GM21825 (cell line): Measurements from ENCODE around the gene CCDC183.
"Not testable (repeated sequence)": the region's sequence is repeated elsewhere in the genome, so short reads cannot be mapped to it uniquely, and the experiment has no call there.

ENCODE experiments used
- ATAC-seq: cut with Tn5 transposase; IDR thresholded peaks from one replicate; pipeline ENCODE4 v1.9.1; 2021; ENCODE audit warnings: mild to moderate bottlenecking, moderate library complexity; ENCODE audit not compliant: unreplicated experiment

CCDC183 gene

DNA sequence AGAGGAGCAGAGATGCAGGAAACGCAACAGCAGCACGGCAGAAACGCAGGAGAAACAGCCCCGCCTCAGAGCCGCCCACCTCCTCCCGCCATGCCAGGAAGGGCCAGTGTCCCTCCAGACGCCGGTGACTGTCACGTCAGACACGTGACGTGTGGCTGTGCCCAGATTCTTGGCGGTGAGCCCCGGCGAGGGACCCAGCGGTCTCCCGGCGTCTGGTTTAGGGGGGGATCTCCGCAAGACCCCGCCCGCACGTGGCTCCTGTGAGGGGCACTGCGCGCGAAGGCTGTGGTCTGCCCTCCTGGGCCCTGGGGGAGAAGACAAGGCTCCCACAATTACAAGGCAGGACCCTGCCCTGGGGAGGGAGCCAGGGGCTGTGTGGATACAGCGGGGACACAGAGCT lies 35.7 kb upstream of the CCDC183 start:
- no peak for ATAC-seq

GRCh38 chr9:136760834-136761544 lies 35.1 kb upstream of the CCDC183 start:
- ATAC-seq, result not testable (repeated sequence)

DNA sequence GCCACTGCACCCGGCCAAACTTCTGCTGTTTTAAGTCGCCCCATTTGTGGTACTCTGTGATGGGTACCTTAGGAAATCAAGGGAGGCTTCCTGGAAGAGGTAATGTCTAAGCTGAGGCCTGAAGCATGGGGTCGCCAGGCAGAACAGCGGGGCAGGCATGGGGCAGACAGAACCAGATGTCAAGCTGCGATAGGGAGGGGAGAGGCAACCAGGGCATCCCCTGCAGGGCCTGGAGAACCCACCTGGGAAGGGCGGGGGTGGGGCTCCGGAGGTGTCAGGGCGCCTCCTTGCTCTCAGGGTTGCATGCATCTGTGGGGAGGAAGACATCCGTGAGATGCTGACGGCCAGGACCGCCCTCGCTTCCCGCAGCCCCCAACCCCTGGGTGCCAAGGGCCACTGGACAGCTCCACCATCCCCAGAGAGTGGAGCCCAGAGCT lies 34.6 kb upstream of the CCDC183 start:
- ATAC-seq, result no peak

DNA sequence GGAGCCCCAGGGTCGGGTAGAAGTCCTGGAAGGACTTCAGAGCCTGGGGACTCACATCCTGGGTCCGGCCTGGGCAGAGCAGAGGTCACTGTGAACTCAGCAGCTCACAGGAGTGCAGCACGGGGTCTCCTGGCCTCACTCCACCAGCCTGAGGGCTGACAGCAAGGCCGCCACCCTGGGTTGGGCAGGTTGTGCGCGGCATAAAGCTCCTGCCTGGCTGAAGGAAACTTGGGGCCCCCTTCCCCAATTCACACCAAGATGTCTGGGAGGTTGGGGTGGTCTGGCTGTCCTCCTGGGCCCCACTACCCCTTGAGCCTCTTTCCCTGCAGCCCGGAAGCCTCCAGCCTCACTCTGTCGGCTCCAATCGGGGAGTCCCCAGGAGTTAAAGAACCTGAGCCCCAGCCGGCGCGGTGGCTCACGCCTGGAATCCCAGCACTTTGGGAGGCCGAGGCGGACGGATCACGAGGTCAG lies 33.9 kb upstream of the CCDC183 start:
- ATAC-seq, result no peak

GRCh38 chr9:136762915-136763648 lies 33.1 kb upstream of the CCDC183 start:
- ATAC-seq, result no peak

- no peak for ATAC-seq
Observed at GRCh38 chr9:136763649-136764035, 32.5 kb upstream of the CCDC183 start.

GRCh38 chr9:136764301-136764891 lies 31.7 kb upstream of the CCDC183 start, which contains the start of gene LCN15:
Gene LCN15 (minus strand): TSS chr9:136764518. CDS start chr9:136764488, 30 bp downstream.
- ATAC-seq, result no peak

GRCh38 chr9:136765041-136765440 lies 31.1 kb upstream of the CCDC183 start:
- no peak for ATAC-seq

- peak; percentile 45 for ATAC-seq
Observed at GRCh38 chr9:136765745-136766409, 30.3 kb upstream of the CCDC183 start.

DNA sequence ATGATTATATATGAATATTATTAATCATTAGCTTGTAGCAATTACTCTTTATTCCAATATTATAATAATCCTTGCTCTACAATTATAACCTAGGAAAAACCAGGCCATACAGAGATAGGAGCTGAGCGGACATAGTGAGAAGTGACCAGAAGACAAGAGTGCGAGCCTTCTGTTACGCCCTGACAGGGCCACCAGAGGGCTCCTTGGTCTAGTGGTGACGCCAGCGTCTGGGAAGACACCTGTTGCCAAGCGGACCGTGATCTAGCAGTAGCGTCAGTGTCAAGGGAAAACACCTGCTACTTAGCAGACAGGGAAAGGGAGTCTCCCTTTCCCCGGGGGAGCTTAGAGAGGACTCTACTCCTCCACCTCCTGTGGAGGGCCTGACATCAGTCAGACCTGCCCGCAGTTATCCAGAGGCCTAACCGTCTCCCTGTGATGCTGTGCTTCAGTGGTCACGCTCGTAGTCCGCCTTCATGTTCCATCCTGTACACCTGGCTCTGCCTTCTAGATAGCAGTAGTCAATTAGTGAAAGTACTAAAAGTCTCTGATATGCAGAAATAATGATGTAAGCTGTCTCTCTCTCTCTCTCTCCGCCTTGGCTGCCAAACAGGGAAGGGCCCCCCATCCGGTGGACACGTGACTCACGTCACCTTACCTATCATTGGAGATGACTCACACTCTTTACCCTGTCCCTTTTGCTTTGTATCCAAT lies 29.6 kb upstream of the CCDC183 start:
- not testable (repeated sequence) for ATAC-seq

DNA sequence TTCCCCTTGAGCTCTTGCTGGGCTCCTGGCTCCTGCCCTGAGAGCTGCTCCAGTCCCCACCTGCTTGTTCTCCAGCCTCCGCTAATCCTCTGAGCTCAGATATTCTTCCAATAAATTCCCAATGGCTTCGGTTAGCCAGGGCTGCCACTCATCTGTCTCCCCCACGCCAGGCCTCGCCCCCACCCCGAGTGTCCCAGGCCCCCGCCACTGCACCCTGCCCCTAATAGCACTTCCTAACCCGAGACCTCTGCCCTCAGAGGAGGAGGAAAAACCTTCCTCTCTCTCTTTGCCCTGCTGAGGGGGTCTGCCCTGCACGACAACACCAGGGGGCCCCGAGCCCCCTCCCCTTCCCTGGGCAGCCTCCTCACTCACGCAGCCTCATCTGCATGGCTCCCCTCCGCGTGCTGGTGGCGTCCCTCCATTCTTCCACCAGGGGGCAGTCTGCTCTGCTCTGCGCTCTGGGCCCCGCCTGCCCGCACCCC lies 26.4 kb upstream of the CCDC183 start:
- ATAC-seq, result no peak

DNA sequence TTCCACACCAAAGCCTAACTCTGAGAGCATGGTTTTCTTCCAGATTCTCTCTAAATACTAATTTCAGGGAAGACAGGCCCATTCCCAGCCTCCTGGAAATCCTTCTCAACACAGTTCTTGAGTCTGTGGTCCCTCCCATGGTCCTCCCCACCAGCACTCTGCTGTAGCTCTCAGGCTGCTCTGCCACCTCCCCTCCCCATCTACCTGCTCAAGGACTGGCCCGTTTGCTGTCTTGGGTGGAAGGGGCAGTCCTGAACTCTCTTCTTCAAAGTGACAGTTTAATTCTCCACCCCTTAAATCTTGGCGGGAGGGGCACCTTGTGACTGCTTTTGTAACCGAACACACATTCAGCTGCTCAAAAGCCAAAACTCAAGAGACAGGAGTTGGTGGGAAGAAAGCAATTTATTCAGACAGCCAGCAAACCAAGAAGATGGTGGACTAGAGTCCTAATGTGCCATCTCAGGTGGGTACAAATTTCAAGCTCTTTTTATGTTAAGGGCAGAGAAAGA lies 24.2 kb upstream of the CCDC183 start:
- no peak for ATAC-seq

- ATAC-seq, result no peak
Observed at GRCh38 chr9:136773386-136774044, 22.6 kb upstream of the CCDC183 start.

- no peak for ATAC-seq
Observed at GRCh38 chr9:136774416-136775045, 21.6 kb upstream of the CCDC183 start.

DNA sequence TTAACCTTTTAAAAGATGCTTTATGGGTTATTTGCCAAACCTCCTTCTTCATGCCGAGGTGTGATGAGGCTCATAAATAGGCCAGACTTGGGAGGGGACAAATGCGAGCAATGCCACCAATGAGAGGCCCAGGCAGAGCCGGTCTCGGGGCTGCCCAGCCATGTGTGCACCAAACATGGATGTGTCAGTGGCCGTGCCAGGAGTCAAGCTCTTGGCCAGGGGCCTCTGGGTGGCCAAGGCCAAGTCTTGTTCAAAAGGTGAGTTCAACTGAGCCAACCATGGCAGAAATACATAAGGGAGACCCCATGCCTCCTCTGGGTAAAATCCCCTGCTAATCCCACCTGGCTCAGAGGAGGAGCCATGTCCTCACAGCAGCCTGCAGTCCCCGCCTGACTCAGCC lies 20.9 kb upstream of the CCDC183 start:
- no peak for ATAC-seq

- ATAC-seq, result no peak
Observed at GRCh38 chr9:136776947-136777346, 19.2 kb upstream of the CCDC183 start.

GRCh38 chr9:136777359-136777758 lies 18.8 kb upstream of the CCDC183 start:
- ATAC-seq, result no peak

DNA sequence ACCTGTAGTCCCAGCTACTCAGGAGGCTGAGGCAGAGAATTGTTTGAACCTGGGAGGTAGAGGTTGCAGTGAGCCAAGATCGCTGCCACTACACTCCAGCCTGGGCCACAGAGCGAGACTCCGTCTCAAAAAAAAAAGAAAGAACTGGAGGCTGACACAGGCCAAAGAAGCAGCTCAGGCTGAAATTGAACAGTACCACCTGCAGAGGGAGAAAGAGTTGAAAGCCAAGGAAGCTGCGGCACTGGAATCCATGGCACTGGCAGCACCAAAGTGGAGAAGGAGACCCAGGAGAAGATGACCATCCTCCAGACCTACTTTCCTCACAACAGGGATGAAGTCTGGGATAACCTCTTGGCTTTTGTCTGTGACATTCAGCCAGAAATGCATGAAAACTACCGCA lies 16.3 kb upstream of the CCDC183 start:
- no peak for ATAC-seq

- no peak for ATAC-seq
Observed at GRCh38 chr9:136782452-136782851, 13.7 kb upstream of the CCDC183 start.
